Measurements from ENCODE around the gene DNAH14. TPM values are rescaled to one million over a fixed set of nuclear protein-coding genes. Genes with fewer than 3 reads are reported as not detected.

The DNAH14 gene
- total RNA-seq, 1 experiment from 2014 or later: 33.2 TPM

DNA sequence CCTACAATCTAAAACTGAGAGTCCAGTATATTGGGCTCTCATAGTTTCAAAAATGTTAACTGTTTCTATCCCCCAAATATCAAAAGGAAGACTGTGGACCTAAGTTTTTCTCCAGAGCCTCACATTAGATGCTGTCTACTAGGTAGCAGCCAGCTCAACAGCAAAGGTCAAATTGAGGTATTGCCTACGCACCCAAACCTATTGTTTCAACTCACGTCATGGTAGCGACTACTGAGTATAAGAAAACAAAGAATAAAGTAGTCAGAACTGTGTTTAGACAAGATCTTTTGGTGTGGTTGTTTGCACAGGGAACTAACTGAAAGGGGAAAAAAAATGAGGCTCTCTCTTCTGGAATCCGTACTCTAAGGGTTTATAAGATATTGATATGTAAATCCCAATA is 325.2 kb downstream of the DNAH14 start:
- POLR2A ChIA-PET: no interaction called here
- no peak for DNase-seq (ENCODE audit: low read depth, low spot score)
- ATAC-seq: no peak

DNA sequence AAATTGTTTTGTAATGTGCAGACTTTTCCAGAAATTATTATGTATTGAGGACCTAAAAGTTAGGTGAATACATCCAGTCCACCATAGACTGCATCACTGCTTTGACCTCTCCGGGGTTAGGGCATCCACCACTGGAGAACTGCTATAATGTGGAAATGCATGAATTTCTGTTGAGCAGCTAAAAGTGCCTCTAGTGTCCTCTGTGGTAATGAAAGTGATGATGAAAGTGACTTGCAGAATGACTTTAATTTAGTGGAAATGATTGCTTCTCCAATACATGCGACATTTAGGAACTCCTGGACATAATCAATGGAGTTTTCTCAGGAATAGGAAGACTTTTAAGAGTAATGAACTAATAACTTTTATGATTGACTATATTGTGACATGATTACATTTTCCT is 327.6 kb downstream of the DNAH14 start:
- TF ChIP-seq EZH2phosphoT487 (IDR thresholded peaks at IDR 0.05; ENCODE audit: borderline replicate concordance) (no peak), POLR2A (IDR thresholded peaks at IDR 0.05; ENCODE audit: borderline replicate concordance, extremely low read depth, insufficient read depth, insufficient read length) (no peak), SIN3A (IDR thresholded peaks at IDR 0.05; ENCODE audit: low read depth) (no peak), ZNF274 (IDR thresholded peaks at IDR 0.05; ENCODE audit: low read depth, low read length) (no peak)
- ChIA-PET RAD21 (ENCODE audit: low non-redundant PET in 1 of 2, low total read pairs in 2 of 2, uncharacterized antibody in 2 of 2, unreplicated experiment in 2 of 2) (no interaction called here), CTCF (no interaction called here), POLR2A (no interaction called here)
- DNase-seq (ENCODE audit: low read depth, low spot score): no peak
- Histone ChIP-seq H3K79me2 (ENCODE audit: insufficient read depth, low read length) (no peaks in the 10 kb centered on the region), H3K36me3 (ENCODE audit: control insufficient read depth in 1 of 2, insufficient read depth in 2 of 2, low read length in 2 of 2) (no peaks in the 10 kb centered on the region), H2AFZ (ENCODE audit: low read depth, low read length, poor library complexity, severe bottlenecking) (no peak overlapping the region), H4K20me1 (ENCODE audit: insufficient read depth) (no peaks in the 10 kb centered on the region), H3K9ac (ENCODE audit: low read length) (no peak overlapping the region), H3K27me3 (ENCODE audit: insufficient read depth, low read length) (no peaks in the 10 kb centered on the region), H3K4me1 (ENCODE audit: control insufficient read depth in 1 of 2, insufficient read depth in 2 of 2, low read length in 2 of 2) (no peaks in the 10 kb centered on the region), H3K4me2 (ENCODE audit: low read length) (no peak overlapping the region), H3K27ac (ENCODE audit: low read depth, low read length) (no peak overlapping the region), H3K9me2 (ENCODE audit: insufficient read depth) (no peaks in the 10 kb centered on the region; the same call in 1 of the 2 replicates), H3K9me3 (ENCODE audit: control insufficient read depth in 1 of 2, insufficient read depth in 1 of 2, low read depth in 1 of 2, low read length in 2 of 2) (no peaks in the 10 kb centered on the region), H3K4me3 (replicated peaks in 1 of 2; ENCODE audit: low read depth in 1 of 2, low read length in 2 of 2) (no peak overlapping the region)
- BruUV-seq (replicated peaks): no TSS peak
- intact Hi-C loops (cut with micrococcal nuclease): no loop called here
- ATAC-seq: no peak

More for the DNA sequence above, 325.2 kb downstream of the DNAH14 start:
- ChIA-PET CTCF (no interaction called here), RAD21 (ENCODE audit: low non-redundant PET in 1 of 2, low total read pairs in 2 of 2, uncharacterized antibody in 2 of 2, unreplicated experiment in 2 of 2) (no interaction called here)
- Histone ChIP-seq H3K4me2 (ENCODE audit: low read length) (no peak overlapping the region), H3K4me1 (ENCODE audit: control insufficient read depth in 1 of 2, insufficient read depth in 2 of 2, low read length in 2 of 2) (no peaks in the 10 kb centered on the region), H4K20me1 (ENCODE audit: insufficient read depth) (no peaks in the 10 kb centered on the region), H3K9me2 (ENCODE audit: insufficient read depth) (no peaks in the 10 kb centered on the region; the same call in 1 of the 2 replicates), H3K9ac (ENCODE audit: low read length) (no peak overlapping the region), H3K36me3 (ENCODE audit: control insufficient read depth in 1 of 2, insufficient read depth in 2 of 2, low read length in 2 of 2) (no peaks in the 10 kb centered on the region), H3K27me3 (ENCODE audit: insufficient read depth, low read length) (no peaks in the 10 kb centered on the region), H3K27ac (ENCODE audit: low read depth, low read length) (no peak overlapping the region), H3K9me3 (ENCODE audit: control insufficient read depth in 1 of 2, insufficient read depth in 1 of 2, low read depth in 1 of 2, low read length in 2 of 2) (no peaks in the 10 kb centered on the region), H3K79me2 (ENCODE audit: insufficient read depth, low read length) (no peaks in the 10 kb centered on the region), H3K4me3 (replicated peaks in 1 of 2; ENCODE audit: low read depth in 1 of 2, low read length in 2 of 2) (no peak overlapping the region), H2AFZ (ENCODE audit: low read depth, low read length, poor library complexity, severe bottlenecking) (no peak overlapping the region)
- intact Hi-C loops (cut with micrococcal nuclease): no loop called here
- TF ChIP-seq EZH2phosphoT487 (IDR thresholded peaks at IDR 0.05; ENCODE audit: borderline replicate concordance) (no peak), POLR2AphosphoS5 (IDR thresholded peaks at IDR 0.05; ENCODE audit: low read depth, low read length) (no peak)
- no TSS peak for BruUV-seq (replicated peaks)
